Measurements from ENCODE around the gene LGALS4. TPM values are rescaled to one million over a fixed set of nuclear protein-coding genes. Genes with fewer than 3 reads are reported as not detected.

Gene LGALS4
- total RNA-seq, 1 experiment from 2014 or later = 0.32 TPM

- Histone ChIP-seq H3K4me1 (ENCODE audit: insufficient read depth, low read length, poor library complexity, severe bottlenecking) (no peaks in the 10 kb centered on the region), H3K27ac (ENCODE audit: low read depth, low read length, poor library complexity, severe bottlenecking) (no peak overlapping the region), H3K9me3 (ENCODE audit: low read depth, low read length, poor library complexity, severe bottlenecking) (no peaks in the 10 kb centered on the region), H3K4me3 (ENCODE audit: low read depth, low read length, poor library complexity, severe bottlenecking) (no peak overlapping the region), H3K36me3 (ENCODE audit: insufficient read depth, low read length, poor library complexity, severe bottlenecking) (no peaks in the 10 kb centered on the region), H3K27me3 (replicated peaks; ENCODE audit: insufficient read depth, low read depth, low read length, poor library complexity) (no peaks in the 10 kb centered on the region)
- POLR2A ChIA-PET (ENCODE audit: low non-redundant PET) = no interaction called here
- no peak for DNase-seq (ENCODE audit: low spot score)
- TF ChIP-seq EZH2 (IDR thresholded peaks at IDR 0.05; ENCODE audit: borderline replicate concordance, low read depth, low read length, poor library complexity, severe bottlenecking) (no peak), CTCF (conservative IDR thresholded peaks at IDR 0.05; ENCODE audit: low read depth, low read length) (no peak)
- BruUV-seq (replicated peaks) = no TSS peak
- CTCF ChIA-PET = no interaction called here
- intact Hi-C loops (cut with micrococcal nuclease; ENCODE audit: unreplicated experiment) = no loop called here
These were observed 6.4 kb downstream of the LGALS4 start for GRCh38 chr19:38806371-38806770.

GRCh38 chr19:38805180-38805579 lies 7.6 kb downstream of the LGALS4 start:
- BruUV-seq (replicated peaks) = no TSS peak
- Histone ChIP-seq H3K4me3 (ENCODE audit: low read depth, low read length, poor library complexity, severe bottlenecking) (no peak overlapping the region), H3K9me3 (ENCODE audit: low read depth, low read length, poor library complexity, severe bottlenecking) (no peaks in the 10 kb centered on the region), H3K36me3 (ENCODE audit: insufficient read depth, low read length, poor library complexity, severe bottlenecking) (no peaks in the 10 kb centered on the region), H3K27ac (ENCODE audit: low read depth, low read length, poor library complexity, severe bottlenecking) (no peak overlapping the region), H3K4me1 (ENCODE audit: insufficient read depth, low read length, poor library complexity, severe bottlenecking) (no peaks in the 10 kb centered on the region), H3K27me3 (replicated peaks; ENCODE audit: insufficient read depth, low read depth, low read length, poor library complexity) (no peaks in the 10 kb centered on the region)
- CTCF ChIA-PET = no interaction called here
- DNase-seq (ENCODE audit: low spot score) = no peak
- intact Hi-C loops (cut with micrococcal nuclease; ENCODE audit: unreplicated experiment) = no loop called here
- TF ChIP-seq EZH2 (IDR thresholded peaks at IDR 0.05; ENCODE audit: borderline replicate concordance, low read depth, low read length, poor library complexity, severe bottlenecking) (no peak), CTCF (conservative IDR thresholded peaks at IDR 0.05; ENCODE audit: low read depth, low read length) (no peak)
- POLR2A ChIA-PET (ENCODE audit: low non-redundant PET) = no interaction called here

- BruUV-seq (replicated peaks) = no TSS peak
- no peak overlapping the region for H3K27ac ChIP-seq (ENCODE audit: low read depth, low read length, poor library complexity, severe bottlenecking)
- H3K4me3 ChIP-seq (ENCODE audit: low read depth, low read length, poor library complexity, severe bottlenecking) = no peak overlapping the region
- intact Hi-C loops (cut with micrococcal nuclease; ENCODE audit: unreplicated experiment) = no loop called here
- no peaks in the 10 kb centered on the region for H3K27me3 ChIP-seq (replicated peaks; ENCODE audit: insufficient read depth, low read depth, low read length, poor library complexity)
- H3K4me1 ChIP-seq (ENCODE audit: insufficient read depth, low read length, poor library complexity, severe bottlenecking) = no peaks in the 10 kb centered on the region
- no peaks in the 10 kb centered on the region for H3K36me3 ChIP-seq (ENCODE audit: insufficient read depth, low read length, poor library complexity, severe bottlenecking)
- DNase-seq (ENCODE audit: low spot score) = no peak
- CTCF ChIA-PET = no interaction called here
- no peaks in the 10 kb centered on the region for H3K9me3 ChIP-seq (ENCODE audit: low read depth, low read length, poor library complexity, severe bottlenecking)
- POLR2A ChIA-PET (ENCODE audit: low non-redundant PET) = no interaction called here
- TF ChIP-seq CTCF (conservative IDR thresholded peaks at IDR 0.05; ENCODE audit: low read depth, low read length) (no peak), EZH2 (IDR thresholded peaks at IDR 0.05; ENCODE audit: borderline replicate concordance, low read depth, low read length, poor library complexity, severe bottlenecking) (no peak)
These were observed 9.2 kb downstream of the LGALS4 start for GRCh38 chr19:38803543-38803942.
